AG04450 (cell line): ENCODE results near the gene SGK2. TPM values are rescaled to one million over a fixed set of nuclear protein-coding genes. Genes with fewer than 3 reads are reported as not detected.

Experiments
- CTCF ChIA-PET: fragments of 300-600, 350-600 bp; formaldehyde crosslinking; extraction: SDS; loops from one replicate; lab custom pipeline; 2022; ENCODE audit warnings: antibody characterized with exemption, inconsistent platforms; lab: Charles Lee
- POLR2A ChIA-PET: fragments of 350-600 bp; formaldehyde crosslinking; extraction: SDS; loops from one replicate; lab custom pipeline; 2021; ENCODE audit warnings: antibody characterized with exemption, inconsistent platforms; lab: Yijun Ruan, JAX
- DNase-seq: peaks from one replicate; pipeline ENCODE4 v3.0.0-alpha.2; 2011; ENCODE audit warnings: low read depth, low spot score
- H3K27ac ChIP-seq: one replicate; pipeline ENCODE4 v1.5.1; 2012; ENCODE audit warnings: low read depth, low read length, control low read depth
- H3K27me3 ChIP-seq: one replicate; pipeline ENCODE4 v1.6.0; 2012; ENCODE audit warnings: low read length; ENCODE audit not compliant: control insufficient read depth, insufficient read depth
- H3K4me3 ChIP-seq: 2 replicates; pipeline ENCODE4 v1.5.1; 2011; ENCODE audit warnings: mild to moderate bottlenecking, low read depth, low read length, control low read depth
- H3K9me3 ChIP-seq: 2 replicates; pipeline ENCODE4 v1.5.1; 2012; ENCODE audit warnings: low read length; ENCODE audit not compliant: control insufficient read depth, insufficient read depth
- CTCF ChIP-seq: IDR thresholded peaks from 2 replicates; pipeline ENCODE4 v1.5.1; 2011; ENCODE audit warnings: low read depth, low read length, control low read depth, inconsistent platforms
- polyA plus RNA-seq: library from polyadenylated mRNA; depleted of rRNA; stranded (reverse); fragments of >200 nt; gene quantifications from 2 replicates; pipeline ENCODE4 v1.2.3, GENCODE V29; 2011

The SGK2 gene
- polyA plus RNA-seq, 1 experiment: 0.12 TPM

DNA sequence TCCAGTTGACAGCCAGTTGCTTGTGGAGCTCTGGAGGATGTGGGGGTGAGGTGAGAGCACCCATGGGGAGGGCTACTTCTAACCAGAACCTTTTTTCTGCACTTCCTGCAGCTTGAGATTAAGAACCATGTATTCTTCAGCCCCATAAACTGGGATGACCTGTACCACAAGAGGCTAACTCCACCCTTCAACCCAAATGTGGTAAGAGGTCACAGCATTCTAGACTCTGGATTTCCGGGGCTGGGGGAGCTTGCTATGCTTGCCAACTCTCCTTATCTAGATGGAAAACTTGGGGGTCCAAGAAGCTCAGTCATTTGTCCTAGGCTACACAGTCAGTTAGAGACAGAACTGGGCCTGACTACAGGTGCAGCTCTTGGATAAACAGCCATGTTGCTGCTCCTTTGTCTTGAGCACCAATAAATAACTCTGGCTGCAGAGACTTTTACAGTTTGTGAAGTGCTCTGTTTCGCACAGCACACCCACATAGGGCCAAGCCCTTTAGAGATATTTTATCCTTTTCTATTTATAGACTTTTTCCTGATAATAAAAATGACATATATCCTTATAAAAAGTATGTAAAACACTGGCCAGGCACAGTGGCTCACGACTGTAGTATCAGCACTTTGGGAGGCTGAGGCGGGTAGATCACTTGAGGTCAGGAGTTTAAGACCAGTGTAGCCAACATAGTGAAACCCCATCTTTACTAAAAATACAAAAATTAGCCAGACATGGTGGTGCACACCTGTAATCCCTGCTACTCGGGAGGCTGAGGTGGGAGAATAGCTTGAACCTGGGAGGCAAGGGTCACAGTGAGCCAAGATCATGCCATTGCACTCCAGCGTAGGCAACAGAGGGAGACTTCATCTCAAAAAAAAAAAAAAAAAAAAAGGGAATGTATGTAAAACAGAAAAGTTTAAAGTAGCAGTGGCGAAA is 21.3 kb downstream of the SGK2 start:
- CTCF ChIA-PET: interaction anchor here (1.5 kb wide), 1 partner anchor 42 kb away, joined by 3 read pairs; no protein-coding TSS in a partner anchor

GRCh38 chr20:43583133-43583864 is 24.5 kb downstream of the SGK2 start:
- Histone ChIP-seq H3K27me3 (peaks cover 14% of the 10 kb centered on the region), H3K9me3 (no peaks in the 10 kb centered on the region), H3K4me3 (no peak overlapping the region), H3K27ac (peak overlapping the region; percentile 68)
- POLR2A ChIA-PET: interaction anchor here (0.6 to 1.4 kb wide), 3 partner anchors 29 to 125 kb away, joined by 3 to 4 read pairs (median 3); no protein-coding TSS in a partner anchor
- CTCF ChIA-PET: interaction anchor here (1.5 to 4.6 kb wide), 2 partner anchors 45 to 497 kb away, joined by 3 to 35 read pairs; no protein-coding TSS in a partner anchor
- no peak for TF ChIP-seq CTCF
- no peak for DNase-seq

More for the DNA sequence above, 21.3 kb downstream of the SGK2 start:
- POLR2A ChIA-PET: no interaction called here
- no peak for TF ChIP-seq CTCF
- DNase-seq: no peak
- Histone ChIP-seq H3K27ac (no peak overlapping the region), H3K9me3 (no peaks in the 10 kb centered on the region), H3K4me3 (no peak overlapping the region), H3K27me3 (peaks cover 16% of the 10 kb centered on the region)

GRCh38 chr20:43583982-43584432 is 25.2 kb downstream of the SGK2 start:
- no peak overlapping the region for H3K4me3 ChIP-seq
- peak; percentile 92 for DNase-seq
- H3K9me3 ChIP-seq: no peaks in the 10 kb centered on the region
- H3K27ac ChIP-seq: peak overlapping the region; percentile 78
- ChIA-PET CTCF (interaction anchor here (1.5 to 4.6 kb wide), 4 partner anchors 44 to 496 kb away, joined by 3 to 35 read pairs (median 4); no protein-coding TSS in a partner anchor), POLR2A (interaction anchor here (0.5 to 1.4 kb wide), 5 partner anchors 12 to 127 kb away, joined by 3 to 11 read pairs (median 4); partner anchors contain the start of gene SRSF6)
- peaks cover 10% of the 10 kb centered on the region for H3K27me3 ChIP-seq
- no peak for TF ChIP-seq CTCF

DNA sequence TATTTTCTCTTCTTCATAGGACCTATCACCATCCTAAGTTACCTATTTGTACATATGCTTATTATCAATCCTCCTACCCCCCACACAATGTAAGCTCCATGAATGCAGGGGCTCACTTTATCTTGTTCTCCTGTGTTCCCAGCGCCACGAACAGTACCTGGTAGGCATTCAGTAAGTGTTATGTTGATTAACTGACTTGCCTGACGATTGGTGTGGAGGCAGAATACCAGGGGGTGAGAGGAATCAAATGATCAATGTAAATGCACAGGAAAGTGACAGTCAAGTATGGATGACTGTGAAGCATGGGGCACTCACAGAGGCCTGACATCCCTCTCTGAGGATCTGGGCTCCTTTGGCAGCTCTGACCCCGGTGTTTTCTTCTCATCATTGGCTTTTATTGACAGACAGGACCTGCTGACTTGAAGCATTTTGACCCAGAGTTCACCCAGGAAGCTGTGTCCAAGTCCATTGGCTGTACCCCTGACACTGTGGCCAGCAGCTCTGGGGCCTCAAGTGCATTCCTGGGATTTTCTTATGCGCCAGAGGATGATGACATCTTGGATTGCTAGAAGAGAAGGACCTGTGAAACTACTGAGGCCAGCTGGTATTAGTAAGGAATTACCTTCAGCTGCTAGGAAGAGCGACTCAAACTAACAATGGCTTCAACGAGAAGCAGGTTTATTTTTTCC is 25.8 kb downstream of the SGK2 start:
- ChIA-PET POLR2A (interaction anchor here (0.5 to 1.4 kb wide), 5 partner anchors 11 to 127 kb away, joined by 3 to 11 read pairs (median 4); partner anchors contain the start of gene SRSF6), CTCF (interaction anchor here (1.5 to 4.6 kb wide), 4 partner anchors 45 to 496 kb away, joined by 3 to 35 read pairs (median 4); no protein-coding TSS in a partner anchor)
- Histone ChIP-seq H3K27ac (peak overlapping the region; percentile 78), H3K9me3 (no peaks in the 10 kb centered on the region), H3K4me3 (no peak overlapping the region), H3K27me3 (peaks cover 7% of the 10 kb centered on the region)
- TF ChIP-seq CTCF: no peak
- DNase-seq: peak; percentile 26
